RWPE1 (cell line): ENCODE data around the gene SYT1.
"Not testable (repeated sequence)": the region's sequence is repeated elsewhere in the genome, so short reads cannot be mapped to it uniquely, and the experiment has no call there.

Experiments
- CTCF ChIA-PET: fragments of 350-600 bp; sonication (Branson Sonifier 250); formaldehyde crosslinking; extraction: SDS; loops from one replicate; lab custom pipeline; 2021; lab: Yijun Ruan, JAX
- POLR2A ChIA-PET: fragments of 400-600 bp; formaldehyde crosslinking; extraction: SDS; loops from one replicate; lab custom pipeline; 2020; ENCODE audit warnings: antibody characterized with exemption; ENCODE audit not compliant: low non-redundant PET; lab: Yijun Ruan, JAX
- DNase-seq: peaks from one replicate; pipeline ENCODE4 v3.0.0; 2012; ENCODE audit warnings: low spot score
- H3K27ac ChIP-seq: fragments of 450-650 bp; 2 replicates; pipeline ENCODE4 v1.5.1; 2017
- CTCF ChIP-seq: fragments of 450-650 bp; conservative IDR thresholded peaks from 2 replicates; pipeline ENCODE4 v1.5.1; 2017; ENCODE audit warnings: low read depth, mild to moderate bottlenecking

Gene SYT1

GRCh38 chr12:79021021-79021420 is 156.4 kb downstream of the SYT1 start:
- ChIA-PET CTCF (interaction anchor here (0.6 kb wide), 1 partner anchor 19 kb away, joined by 6 read pairs; no protein-coding TSS in a partner anchor), POLR2A (no interaction called here)
- DNase-seq, result no peak
- no peak for TF ChIP-seq CTCF
- H3K27ac ChIP-seq, result no peak overlapping the region

GRCh38 chr12:79023261-79023660 is 158.7 kb downstream of the SYT1 start:
- H3K27ac ChIP-seq, result no peak overlapping the region
- ChIA-PET CTCF (no interaction called here), POLR2A (no interaction called here)
- TF ChIP-seq CTCF, result no peak
- DNase-seq, result no peak

- ChIA-PET POLR2A (no interaction called here), CTCF (no interaction called here)
- H3K27ac ChIP-seq, result no peak overlapping the region
- TF ChIP-seq CTCF, result no peak
- DNase-seq, result no peak
Observed at GRCh38 chr12:79023784-79024183, 159.2 kb downstream of the SYT1 start.

- ChIA-PET CTCF (no interaction called here), POLR2A (no interaction called here)
Observed at GRCh38 chr12:79033788-79034187, 169.2 kb downstream of the SYT1 start.

GRCh38 chr12:79044748-79045147 is 180.2 kb downstream of the SYT1 start:
- H3K27ac ChIP-seq, POLR2A ChIA-PET, DNase-seq, CTCF ChIA-PET: not testable (repeated sequence)

More at GRCh38 chr12:79033788-79034187, 169.2 kb downstream of the SYT1 start:
- no peak overlapping the region for H3K27ac ChIP-seq
- DNase-seq, result no peak
- no peak for TF ChIP-seq CTCF

- DNase-seq, CTCF ChIA-PET, POLR2A ChIA-PET, H3K27ac ChIP-seq: not testable (repeated sequence)
Observed at GRCh38 chr12:79045149-79045703, 180.7 kb downstream of the SYT1 start.

GRCh38 chr12:79046021-79046420 is 181.4 kb downstream of the SYT1 start:
- no peak overlapping the region for H3K27ac ChIP-seq
- DNase-seq, result no peak
- TF ChIP-seq CTCF, result no peak
- ChIA-PET POLR2A (no interaction called here), CTCF (no interaction called here)
